Mesodermal cell (in vitro differentiated cells): ENCODE measurements around the gene PLA2G4F.

Experiments
- H3K27ac ChIP-seq: 2 replicates; pipeline ENCODE4 v1.7.0; 2013; ENCODE audit warnings: mild to moderate bottlenecking, low read depth, low read length, moderate library complexity; ENCODE audit not compliant: severe bottlenecking
- H3K36me3 ChIP-seq: 2 replicates; pipeline ENCODE4 v1.7.1; 2013; ENCODE audit warnings: mild to moderate bottlenecking, low read length, moderate library complexity; ENCODE audit not compliant: control insufficient read depth, insufficient read depth
- H3K4me1 ChIP-seq: one replicate; pipeline ENCODE4 v1.7.1; 2013; ENCODE audit warnings: mild to moderate bottlenecking, low read length; ENCODE audit not compliant: insufficient read depth, control insufficient read depth, poor library complexity, severe bottlenecking
- H3K4me3 ChIP-seq: 2 replicates; pipeline ENCODE4 v1.7.0; 2013; ENCODE audit warnings: low read length, control low read depth, mild to moderate bottlenecking; ENCODE audit not compliant: insufficient read depth, poor library complexity, severe bottlenecking; ENCODE audit errors: extremely low read depth
- H3K9me3 ChIP-seq: 2 replicates; pipeline ENCODE4 v1.7.1; 2013; ENCODE audit warnings: mild to moderate bottlenecking, low read length, moderate library complexity; ENCODE audit not compliant: control insufficient read depth
- WGBS, 2 experiments: methylation state at CpG; one replicate each; pipeline ENCODE4 v1.1.5; 2013; ENCODE audit warnings: missing lambda C conversion rate in 2 of 2; ENCODE audit not compliant: insufficient coverage in 2 of 2; 5-methylcytosine and 5-hydroxymethylcytosine counted together

The PLA2G4F gene

DNA sequence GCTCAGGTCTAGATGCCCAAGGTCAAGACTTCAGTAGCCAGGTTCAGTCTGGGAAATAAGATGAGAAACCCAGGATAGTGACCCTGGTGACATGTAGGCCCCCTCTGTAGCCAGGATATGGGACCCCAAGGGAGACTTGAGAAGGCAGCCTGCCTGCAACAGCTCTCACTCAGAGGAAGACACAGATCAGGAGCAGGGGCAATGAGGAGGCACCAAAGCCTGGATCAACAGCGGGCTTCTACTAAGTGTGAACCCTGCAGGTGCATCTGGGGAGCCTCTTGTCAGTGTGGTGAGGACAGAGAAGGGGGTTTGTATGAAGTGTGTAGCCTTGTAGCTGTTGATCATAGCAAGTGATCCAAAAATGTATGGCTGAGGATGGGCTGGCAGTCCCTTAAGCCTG is 25.4 kb downstream of the PLA2G4F start:
- H3K9me3 ChIP-seq, result no peaks in the 10 kb centered on the region
- H3K4me3 ChIP-seq, result no peak overlapping the region
- H3K27ac ChIP-seq, result no peak overlapping the region
- no peaks in the 10 kb centered on the region for H3K36me3 ChIP-seq
- H3K4me1 ChIP-seq, result no peaks in the 10 kb centered on the region
- WGBS, 2 experiments, result 92 to 100% methylated on average over 1 of the region's 1 CpG

- Histone ChIP-seq H3K36me3 (no peaks in the 10 kb centered on the region), H3K4me1 (no peaks in the 10 kb centered on the region), H3K9me3 (no peaks in the 10 kb centered on the region), H3K4me3 (no peak overlapping the region), H3K27ac (no peak overlapping the region)
- WGBS, 2 experiments, result 77 to 82% methylated on average over 4 to 7 of the region's 8 CpGs
Observed at GRCh38 chr15:42130246-42130986, 26.0 kb downstream of the PLA2G4F start.

- H3K36me3 ChIP-seq, result no peaks in the 10 kb centered on the region
- 71 to 80% methylated on average over 1 of the region's 2 CpGs for WGBS, 2 experiments
- H3K4me1 ChIP-seq, result no peaks in the 10 kb centered on the region
- no peaks in the 10 kb centered on the region for H3K9me3 ChIP-seq
- H3K27ac ChIP-seq, result no peak overlapping the region
- no peak overlapping the region for H3K4me3 ChIP-seq
Observed at GRCh38 chr15:42129364-42129763, 27.1 kb downstream of the PLA2G4F start.

- no peak overlapping the region for H3K4me3 ChIP-seq
- WGBS, 2 experiments, result 64% methylated on average over 3 of the region's 6 CpGs; no CpG with 5 or more reads in 1 of the 2 experiments
Observed at GRCh38 chr15:42128476-42128875, 28.0 kb downstream of the PLA2G4F start.

DNA sequence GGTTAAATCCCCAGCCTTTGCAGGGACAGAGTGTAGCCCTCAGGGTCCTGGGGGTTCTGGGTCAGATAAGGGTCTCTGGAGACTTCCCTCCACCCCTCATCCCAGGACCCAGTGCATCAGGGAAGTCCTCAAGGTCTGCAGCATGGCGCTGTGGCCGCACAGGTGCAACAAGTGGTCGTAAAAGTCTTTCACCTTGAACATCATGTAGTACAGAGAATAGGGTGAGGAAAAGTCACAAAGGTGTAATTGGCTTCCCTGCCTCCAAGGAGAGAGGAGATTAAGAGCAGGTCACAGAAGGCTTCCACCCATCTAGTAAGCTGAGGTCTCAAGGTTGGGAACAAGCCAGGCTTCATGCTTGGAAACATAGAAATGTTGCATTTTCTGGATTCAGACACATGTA is 32.9 kb downstream of the PLA2G4F start:
- no peak overlapping the region for H3K4me3 ChIP-seq

More at GRCh38 chr15:42128476-42128875, 28.0 kb downstream of the PLA2G4F start:
- no peaks in the 10 kb centered on the region for H3K9me3 ChIP-seq
- H3K36me3 ChIP-seq, result no peaks in the 10 kb centered on the region
- H3K27ac ChIP-seq, result no peak overlapping the region
- no peaks in the 10 kb centered on the region for H3K4me1 ChIP-seq

DNA sequence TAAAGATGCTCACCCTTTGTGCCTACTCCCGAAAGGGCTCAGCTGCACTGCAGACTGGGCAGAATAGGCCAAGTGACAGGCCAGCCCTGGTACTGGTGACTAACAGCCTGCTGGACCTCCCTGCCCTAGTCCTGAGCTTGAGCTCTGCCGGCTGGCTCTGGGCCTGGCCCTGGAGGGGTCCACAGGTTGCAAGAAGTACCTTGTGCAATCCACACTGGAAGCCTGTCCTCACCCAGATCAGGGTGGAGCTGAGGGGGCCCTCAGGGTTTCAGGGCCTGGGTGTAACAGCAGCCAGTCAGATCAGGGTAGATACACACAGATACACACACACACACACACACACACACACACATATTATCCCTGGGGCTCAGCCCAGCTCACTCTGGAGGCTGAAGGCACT is 34.8 kb downstream of the PLA2G4F start:
- Histone ChIP-seq H3K4me1 (no peaks in the 10 kb centered on the region), H3K4me3 (no peak overlapping the region), H3K9me3 (no peaks in the 10 kb centered on the region), H3K36me3 (no peaks in the 10 kb centered on the region), H3K27ac (no peak overlapping the region)
- 45 to 50% methylated on average over 2 of the region's 2 CpGs for WGBS, 2 experiments

More for the DNA sequence above, 32.9 kb downstream of the PLA2G4F start:
- Histone ChIP-seq H3K36me3 (no peaks in the 10 kb centered on the region), H3K4me1 (no peaks in the 10 kb centered on the region), H3K9me3 (no peaks in the 10 kb centered on the region), H3K27ac (no peak overlapping the region)
- WGBS, 2 experiments, result 94 to 100% methylated on average over 1 to 3 of the region's 3 CpGs

GRCh38 chr15:42121021-42121420 is 35.4 kb downstream of the PLA2G4F start:
- H3K9me3 ChIP-seq, result peaks cover 4% of the 10 kb centered on the region
- no peaks in the 10 kb centered on the region for H3K4me1 ChIP-seq
- H3K4me3 ChIP-seq, result no peak overlapping the region
- 94 to 97% methylated on average over 5 of the region's 6 CpGs for WGBS, 2 experiments
- H3K36me3 ChIP-seq, result no peaks in the 10 kb centered on the region
- H3K27ac ChIP-seq, result no peak overlapping the region

DNA sequence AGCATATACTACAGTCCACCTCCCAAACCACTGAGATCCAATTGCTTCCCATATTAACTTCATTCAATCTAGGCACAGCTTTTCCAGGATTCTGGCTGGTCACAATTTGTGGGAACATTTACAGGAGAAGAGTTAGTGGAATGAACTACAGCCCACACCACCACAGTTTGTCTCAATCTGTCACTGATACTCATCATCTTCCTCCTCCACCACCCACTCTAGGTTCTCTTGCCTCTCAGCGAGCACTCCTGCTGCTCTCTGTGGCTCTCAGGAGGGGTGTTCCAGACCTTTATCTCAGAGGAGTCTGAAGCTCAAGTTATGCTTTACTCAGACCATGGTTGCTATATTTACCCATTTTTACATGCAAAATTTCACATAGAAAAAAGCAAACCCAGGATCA is 36.2 kb downstream of the PLA2G4F start:
- H3K4me1 ChIP-seq, result no peaks in the 10 kb centered on the region
- H3K36me3 ChIP-seq, result no peaks in the 10 kb centered on the region
- H3K4me3 ChIP-seq, result no peak overlapping the region
- H3K27ac ChIP-seq, result no peak overlapping the region
- WGBS, 2 experiments, result 100% methylated on average over 1 of the region's 1 CpG
- peaks cover 4% of the 10 kb centered on the region for H3K9me3 ChIP-seq

DNA sequence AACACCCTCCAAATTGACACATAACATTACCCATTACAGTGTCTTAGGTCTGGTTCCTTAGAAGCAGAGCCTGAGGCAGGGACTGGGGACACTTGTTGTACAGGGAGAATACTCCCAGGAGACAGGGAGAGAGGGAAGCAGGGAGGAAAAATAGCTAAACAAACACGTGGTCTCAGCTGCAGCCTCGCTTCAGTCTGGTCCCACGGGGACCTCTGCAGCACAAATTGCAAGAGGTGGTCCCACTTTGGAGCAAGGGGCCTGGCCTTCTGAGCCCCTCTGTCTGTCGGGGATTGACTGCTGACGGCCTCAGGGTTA is 37.0 kb downstream of the PLA2G4F start:
- Histone ChIP-seq H3K9me3 (peaks cover 4% of the 10 kb centered on the region), H3K36me3 (no peaks in the 10 kb centered on the region)
- WGBS, 2 experiments, result 69 to 72% methylated on average over 5 of the region's 5 CpGs

GRCh38 chr15:42118650-42119445 is 37.6 kb downstream of the PLA2G4F start:
- no peaks in the 10 kb centered on the region for H3K36me3 ChIP-seq
- H3K4me1 ChIP-seq, result no peaks in the 10 kb centered on the region
- no peak overlapping the region for H3K4me3 ChIP-seq
- WGBS, 2 experiments, result 64 to 66% methylated on average over 6 to 9 of the region's 10 CpGs
- H3K27ac ChIP-seq, result no peak overlapping the region
- H3K9me3 ChIP-seq, result peaks cover 4% of the 10 kb centered on the region

More for the DNA sequence above, 37.0 kb downstream of the PLA2G4F start:
- Histone ChIP-seq H3K27ac (no peak overlapping the region), H3K4me1 (no peaks in the 10 kb centered on the region), H3K4me3 (no peak overlapping the region)

DNA sequence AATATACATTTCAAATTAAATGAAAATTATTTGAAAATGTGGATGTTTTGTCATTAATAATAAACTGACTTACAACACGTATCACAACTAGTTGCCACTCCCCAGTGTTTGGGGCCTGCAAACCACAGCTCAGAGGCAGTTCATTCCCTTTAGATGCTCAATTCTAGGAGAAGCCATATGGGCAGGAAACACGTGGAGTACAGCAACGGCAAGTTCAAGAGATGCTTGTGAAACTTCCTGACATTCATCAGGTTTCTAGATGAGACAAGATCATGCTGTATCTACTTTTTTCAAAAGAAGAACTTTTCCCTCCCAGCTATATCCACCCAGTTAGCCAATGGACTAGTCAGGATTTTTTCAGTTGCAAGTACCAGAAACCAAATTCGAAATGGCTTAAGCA is 44.5 kb downstream of the PLA2G4F start:
- Histone ChIP-seq H3K27ac (no peak overlapping the region), H3K4me1 (no peaks in the 10 kb centered on the region), H3K36me3 (no peaks in the 10 kb centered on the region), H3K9me3 (peaks cover 4% of the 10 kb centered on the region), H3K4me3 (no peak overlapping the region)
- WGBS, 2 experiments, result 94 to 95% methylated on average over 2 to 3 of the region's 4 CpGs
